GM18498 (cell line): ENCODE data around the gene UPK3BL1.
"Not testable (repeated sequence)": the region's sequence is repeated elsewhere in the genome, so short reads cannot be mapped to it uniquely, and the experiment has no call there.

Source experiments
- ATAC-seq: cut with Tn5 transposase; IDR thresholded peaks from one replicate; pipeline ENCODE4 v1.9.1; 2021; ENCODE audit warnings: mild to moderate bottlenecking, moderate library complexity; ENCODE audit not compliant: unreplicated experiment

Gene UPK3BL1

DNA sequence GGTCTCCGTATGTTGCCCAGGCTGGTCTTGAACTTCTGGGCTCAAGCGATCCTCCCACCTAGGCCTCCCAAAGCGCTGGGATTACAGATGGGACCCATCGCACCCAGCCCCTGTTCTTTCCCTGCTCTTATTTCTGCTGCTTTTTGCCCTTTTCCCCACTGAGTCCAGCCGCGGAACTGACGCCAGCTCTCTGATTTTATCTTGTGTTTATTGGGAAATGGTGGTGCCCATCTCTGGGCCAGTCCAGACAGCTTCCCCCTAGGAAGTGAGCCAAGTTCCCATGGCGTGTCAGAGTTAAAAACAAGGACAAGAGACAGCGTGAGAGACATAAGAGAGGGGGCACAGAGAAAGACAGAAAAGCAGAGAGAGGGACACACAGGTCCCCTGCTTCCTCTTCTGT is 12.0 kb downstream of the UPK3BL1 start:
- not testable (repeated sequence) for ATAC-seq

DNA sequence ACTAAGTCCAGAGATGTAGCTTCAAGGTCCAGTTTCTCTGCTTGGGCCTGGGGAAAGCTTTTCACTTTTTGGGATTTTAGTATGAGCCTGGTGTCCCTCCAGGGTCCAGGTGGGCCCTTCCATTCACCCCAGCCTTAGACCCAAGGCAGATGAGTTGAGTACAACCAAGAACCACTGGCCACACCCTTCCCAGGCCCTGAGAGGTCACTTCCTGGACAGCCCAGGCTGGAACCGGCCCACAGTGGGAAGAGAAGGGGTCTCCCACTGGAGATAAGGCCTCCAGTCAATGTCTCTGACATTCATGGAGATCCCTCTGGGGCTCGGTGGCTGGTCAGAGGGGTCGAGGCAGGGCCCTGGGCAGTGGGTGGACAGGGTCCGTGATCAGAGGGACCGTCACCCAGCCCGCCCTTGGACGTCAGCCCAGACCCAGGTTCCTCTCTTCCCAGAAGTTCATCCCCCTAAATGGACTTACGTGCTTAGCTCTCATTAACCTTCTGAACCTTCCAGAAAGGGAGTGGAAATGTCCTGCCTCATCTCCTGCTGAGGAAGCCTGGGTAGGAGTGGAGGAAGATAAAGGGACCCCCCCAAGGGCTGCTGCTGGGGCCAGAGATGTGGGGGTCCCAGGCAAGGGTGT is 15.2 kb downstream of the UPK3BL1 start:
- not testable (repeated sequence) for ATAC-seq

DNA sequence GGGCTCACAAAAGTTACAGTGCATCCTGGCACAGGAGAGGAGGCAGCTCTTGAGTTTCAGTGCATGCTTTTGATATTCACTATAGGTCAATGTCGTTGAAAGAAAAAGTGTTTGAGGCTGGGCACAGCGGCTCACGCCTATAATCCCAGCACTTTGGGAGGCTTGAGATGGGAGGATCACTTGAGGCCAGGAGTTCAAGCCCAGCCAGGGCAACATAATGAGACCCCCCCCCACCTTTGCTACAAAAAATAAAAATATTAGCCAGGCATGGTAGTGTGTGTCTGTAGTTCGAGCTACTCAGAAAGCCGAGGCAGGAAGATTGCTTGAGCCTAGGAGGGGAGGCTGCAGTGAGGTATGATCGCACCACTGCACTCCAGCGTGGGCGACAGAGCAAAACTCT is 24.5 kb downstream of the UPK3BL1 start:
- not testable (repeated sequence) for ATAC-seq

GRCh38 chr7:102616507-102617125 is 26.0 kb downstream of the UPK3BL1 start, which contains the start of gene RASA4:
TSS of gene RASA4 (minus strand) at chr7:102616756. CDS start at chr7:102616689, 67 bp downstream.
- peak; percentile 84 for ATAC-seq

GRCh38 chr7:102615930-102616329 is 26.7 kb downstream of the UPK3BL1 start:
- ATAC-seq = not testable (repeated sequence)

GRCh38 chr7:102614873-102615272 is 27.7 kb downstream of the UPK3BL1 start:
- not testable (repeated sequence) for ATAC-seq

DNA sequence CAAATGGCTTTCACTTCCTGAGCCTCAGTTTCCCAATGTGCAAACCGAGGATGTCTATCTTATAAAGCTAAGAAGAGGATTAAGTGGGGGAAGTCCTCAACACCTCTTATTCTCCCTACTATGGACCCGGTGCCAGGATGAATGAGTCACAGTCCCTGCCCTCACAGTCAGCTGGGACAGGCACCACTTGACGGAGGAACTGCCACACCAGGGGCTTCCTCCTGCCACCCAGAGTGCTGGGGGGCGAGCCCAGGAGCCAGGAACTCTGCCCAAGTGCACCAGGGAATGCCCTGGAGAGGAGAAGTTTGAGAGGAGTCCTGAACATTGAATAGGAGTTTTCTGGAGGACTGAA is 28.3 kb downstream of the UPK3BL1 start:
- peak; percentile 26 for ATAC-seq

DNA sequence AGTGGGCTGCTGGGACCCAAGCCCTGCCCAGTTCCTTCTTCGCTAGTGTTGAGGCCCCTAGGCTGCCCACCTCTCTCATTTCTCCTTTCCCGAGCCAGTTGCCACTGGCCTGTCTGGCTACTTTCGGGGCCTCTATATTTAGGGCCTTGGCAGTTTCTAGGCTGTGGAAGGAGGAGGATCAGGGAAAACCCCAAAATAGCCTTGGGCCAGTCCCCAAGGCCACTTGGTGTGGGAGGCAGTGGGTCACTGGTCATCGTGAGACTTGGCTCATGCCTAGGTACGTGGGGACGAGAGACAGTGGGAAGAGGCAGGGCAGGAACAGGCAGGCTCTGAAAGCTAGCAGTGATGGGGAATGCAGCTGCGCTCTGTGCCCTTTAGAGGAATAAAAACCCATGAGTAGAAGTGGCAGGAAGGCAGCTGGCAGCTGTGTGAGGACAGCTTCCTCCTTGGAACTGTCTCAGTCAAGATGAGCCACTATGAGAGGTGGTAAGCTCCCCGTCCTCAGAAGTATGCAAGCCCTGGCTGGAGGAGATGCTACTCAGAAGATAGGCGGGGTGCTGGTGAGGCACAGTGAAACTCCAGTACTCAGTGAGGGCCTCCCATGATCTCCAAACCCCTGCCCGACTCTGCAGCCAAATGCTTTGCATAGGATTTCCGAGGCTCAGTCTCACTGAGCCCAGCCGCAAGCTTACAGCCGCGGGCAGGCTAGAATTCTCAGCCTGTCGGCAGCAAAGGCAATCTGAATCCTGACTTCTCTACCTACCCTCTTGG is 28.8 kb downstream of the UPK3BL1 start:
- ATAC-seq = peak; percentile 70

DNA sequence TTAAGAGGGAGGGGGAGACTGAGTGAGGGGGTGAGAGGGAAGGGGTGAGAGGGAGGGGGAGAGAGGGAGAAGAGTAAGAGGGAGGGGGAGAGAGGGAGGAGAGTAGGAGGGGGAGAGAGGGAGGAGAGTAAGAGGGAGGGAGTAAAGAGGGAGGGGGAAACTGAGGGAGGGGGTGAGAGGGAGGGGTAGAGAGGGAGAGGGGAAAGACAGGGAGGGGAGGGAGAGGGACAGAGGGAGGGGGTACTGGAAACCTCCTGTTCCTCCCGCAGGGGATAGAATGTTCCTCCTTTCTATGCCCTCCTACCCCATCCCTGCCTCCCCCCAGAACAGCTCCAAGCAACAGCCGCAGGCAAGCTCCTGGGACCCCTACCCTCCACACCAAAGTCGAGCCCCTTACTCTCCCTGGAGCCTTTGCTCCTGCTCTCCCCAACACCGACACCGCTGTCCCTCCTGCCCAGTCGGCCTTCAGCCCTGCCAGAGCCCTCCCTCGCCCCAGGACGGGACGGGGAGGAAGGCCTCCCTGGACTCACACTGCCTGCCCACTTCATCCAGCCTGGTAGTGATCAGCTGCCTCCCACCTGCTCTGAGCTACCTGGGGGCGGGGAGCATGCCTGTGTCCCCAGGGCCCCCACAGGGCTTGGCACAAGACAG is 30.8 kb downstream of the UPK3BL1 start:
- ATAC-seq = not testable (repeated sequence)

DNA sequence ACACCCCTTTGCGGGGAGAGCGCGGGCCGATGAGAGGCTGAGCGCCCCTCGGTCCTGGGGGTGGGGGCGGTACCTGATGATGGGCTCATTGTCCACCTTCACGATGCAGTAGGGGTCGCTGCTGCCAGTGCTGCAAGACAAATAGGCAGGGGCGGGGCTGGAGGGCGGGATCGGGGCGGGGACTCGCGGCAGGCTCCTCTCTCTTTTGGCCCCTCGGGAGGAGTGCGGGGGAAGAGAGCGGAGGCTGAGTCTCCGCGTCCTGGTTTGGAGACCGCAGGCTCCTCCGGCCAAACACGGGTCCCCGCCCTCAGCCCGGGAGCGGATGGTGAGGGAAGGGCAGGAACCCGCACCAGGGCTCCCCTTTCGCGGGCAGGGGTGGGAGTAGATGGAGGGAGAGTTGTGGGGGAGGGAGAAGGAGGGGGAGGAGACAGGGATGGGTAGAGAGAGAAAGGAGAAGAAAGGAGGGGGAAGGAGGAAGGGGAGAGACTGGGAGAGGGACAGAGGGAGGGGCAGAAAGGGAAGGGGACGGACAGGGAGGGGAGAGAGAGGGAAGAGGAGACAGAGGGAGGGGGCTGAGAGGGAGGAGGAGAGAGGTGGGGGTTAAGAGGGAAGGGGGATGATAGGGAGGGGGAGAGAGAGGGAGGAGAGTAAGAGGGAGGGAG is 31.4 kb downstream of the UPK3BL1 start:
- ATAC-seq = peak; percentile 43

GRCh38 chr7:102610441-102610840 is 32.1 kb downstream of the UPK3BL1 start:
- not testable (repeated sequence) for ATAC-seq

DNA sequence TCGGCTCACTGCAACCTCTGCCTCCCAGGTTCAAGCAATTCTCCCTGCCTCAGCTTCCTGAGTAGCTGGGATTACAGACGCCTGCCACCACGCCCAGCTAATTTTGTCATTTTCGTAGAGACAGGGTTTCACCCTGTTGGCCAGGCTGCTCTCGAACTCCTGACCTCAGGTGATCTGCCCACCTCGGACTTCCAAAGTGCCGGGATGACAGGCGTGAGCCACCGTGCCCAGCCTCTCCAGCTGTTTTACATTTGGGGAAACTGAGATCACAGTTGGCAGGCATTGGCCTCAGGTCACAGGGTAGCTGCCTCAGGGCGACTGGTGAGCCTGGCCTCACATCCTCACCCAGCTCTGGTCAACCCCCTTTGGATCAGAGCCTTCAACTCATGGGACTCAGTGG is 32.9 kb downstream of the UPK3BL1 start:
- ATAC-seq = not testable (repeated sequence)

- ATAC-seq = not testable (repeated sequence)
Measured at GRCh38 chr7:102606848-102607247, 35.7 kb downstream of the UPK3BL1 start.

- ATAC-seq = not testable (repeated sequence)
Measured at GRCh38 chr7:102604431-102605145, 38.0 kb downstream of the UPK3BL1 start.

- not testable (repeated sequence) for ATAC-seq
Measured at GRCh38 chr7:102602317-102602716, 40.3 kb downstream of the UPK3BL1 start.

DNA sequence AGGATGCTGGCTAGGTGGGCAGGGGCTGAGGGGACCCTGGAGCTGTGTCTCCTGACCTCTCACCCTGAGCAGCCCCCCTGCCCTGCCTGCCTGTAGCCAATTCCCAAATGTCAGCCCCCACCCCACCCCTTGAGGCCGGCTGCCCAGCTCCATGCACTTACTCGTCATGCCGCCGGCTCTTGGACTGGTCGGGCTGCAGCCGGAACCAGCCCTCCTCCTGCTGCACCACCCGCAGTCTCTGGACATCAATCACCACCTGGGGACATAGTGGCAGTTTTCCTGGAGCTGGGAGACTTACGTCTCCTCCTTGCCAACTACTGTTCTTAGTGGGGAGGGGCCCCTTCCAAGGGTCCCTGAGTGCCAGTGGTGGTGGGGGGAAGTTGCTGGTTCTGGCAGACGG is 42.9 kb downstream of the UPK3BL1 start:
- not testable (repeated sequence) for ATAC-seq

GRCh38 chr7:102596036-102596435 is 46.6 kb downstream of the UPK3BL1 start:
- ATAC-seq = not testable (repeated sequence)

DNA sequence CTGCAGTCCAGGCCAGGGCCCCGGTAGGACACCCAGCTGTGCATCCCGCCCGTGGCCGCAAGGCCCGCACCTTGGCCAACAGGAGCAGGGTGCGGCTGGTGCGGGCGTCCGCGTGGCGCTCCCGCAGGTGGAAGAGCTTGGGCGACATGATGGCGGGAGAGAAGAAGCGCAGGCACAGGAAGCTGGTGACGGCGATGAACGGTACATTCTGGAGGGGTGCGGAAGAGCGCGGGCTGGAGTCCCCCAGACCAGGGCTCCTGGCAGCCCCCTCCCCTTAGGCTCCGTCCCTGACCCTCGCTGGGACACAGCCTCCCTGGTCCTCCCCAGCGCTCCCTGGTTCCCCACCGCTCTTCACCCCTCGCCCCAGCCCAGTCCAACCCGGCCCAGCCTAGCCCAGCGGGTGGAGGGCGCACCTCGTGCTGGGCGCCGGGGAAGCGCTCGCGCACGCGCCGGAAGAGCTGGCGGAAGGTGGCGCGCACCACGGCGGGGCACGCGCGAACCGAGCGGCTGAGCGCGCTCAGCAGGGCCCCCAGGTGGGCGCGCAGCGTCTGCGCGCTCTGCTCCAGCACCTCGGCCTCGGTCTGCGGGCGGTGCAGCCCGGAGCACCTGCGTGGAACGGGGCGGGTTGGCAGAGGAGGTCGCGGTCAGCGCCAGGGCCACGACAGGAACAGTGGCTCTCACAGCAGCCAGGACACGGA is 48.8 kb downstream of the UPK3BL1 start:
- peak; percentile 76 for ATAC-seq

DNA sequence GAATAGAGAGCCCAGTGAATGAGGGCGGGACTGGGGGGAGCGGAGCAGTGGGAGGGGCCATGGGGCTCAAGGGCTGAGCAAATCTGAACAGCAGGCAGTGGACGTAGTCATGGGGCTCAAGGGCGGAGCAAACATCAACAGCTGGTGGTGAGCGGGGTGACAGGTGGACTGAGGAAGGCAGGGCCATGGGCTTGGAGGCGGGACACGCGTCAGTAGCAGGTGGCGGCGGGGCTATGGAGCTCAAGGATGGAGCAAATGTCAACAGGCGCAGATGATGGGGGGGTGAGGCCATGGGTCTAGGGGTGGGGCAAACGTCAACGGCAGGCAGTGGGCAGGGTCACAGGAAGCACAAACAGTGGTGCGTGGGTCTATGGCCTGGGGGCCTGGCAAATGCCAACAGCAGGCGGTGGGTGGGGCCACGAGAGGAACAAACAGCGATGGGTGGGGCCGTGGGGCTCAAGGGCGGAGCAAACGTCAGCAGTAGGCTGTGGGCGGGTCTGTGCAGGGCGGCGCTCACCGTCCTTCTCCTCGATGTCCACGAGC is 50.0 kb downstream of the UPK3BL1 start:
- peak; percentile 55 for ATAC-seq
